Ishikawa (cell line): Measurements from ENCODE around the gene ZEB2.

Experiments
- CEBPB ChIP-seq: IDR thresholded peaks from 2 replicates; pipeline ENCODE4 v1.6.1; 2012
- CREB1 ChIP-seq: IDR thresholded peaks from 2 replicates; pipeline ENCODE4 v1.6.1; 2012; ENCODE audit warnings: low read depth
- EGR1 ChIP-seq: IDR thresholded peaks from 2 replicates; pipeline ENCODE4 v1.6.1; 2012
- EP300 ChIP-seq: IDR thresholded peaks from 2 replicates; pipeline ENCODE4 v1.6.1; 2012; ENCODE audit warnings: borderline replicate concordance
- FOXM1 ChIP-seq: IDR thresholded peaks from 2 replicates; pipeline ENCODE4 v1.6.1; 2012; ENCODE audit warnings: low read depth, borderline replicate concordance
- MAX ChIP-seq: IDR thresholded peaks from 2 replicates; pipeline ENCODE4 v1.6.1; 2012
- NFIC ChIP-seq: IDR thresholded peaks from 2 replicates; pipeline ENCODE4 v1.6.1; 2012
- RAD21 ChIP-seq: IDR thresholded peaks from 2 replicates; pipeline ENCODE4 v1.6.1; 2012; ENCODE audit warnings: low read depth
- REST ChIP-seq: IDR thresholded peaks from 2 replicates; pipeline ENCODE4 v1.6.1; 2012; ENCODE audit warnings: low read depth, mild to moderate bottlenecking
- TAF1 ChIP-seq: IDR thresholded peaks from 2 replicates; pipeline ENCODE4 v1.6.1; 2012; ENCODE audit warnings: low read depth, mild to moderate bottlenecking
- TCF12 ChIP-seq: IDR thresholded peaks from 2 replicates; pipeline ENCODE4 v1.6.1; 2012; ENCODE audit warnings: low read depth
- TEAD4 ChIP-seq: IDR thresholded peaks from 2 replicates; pipeline ENCODE4 v1.6.1; 2012
- USF1 ChIP-seq: IDR thresholded peaks from 2 replicates; pipeline ENCODE4 v1.6.1; 2012
- YY1 ChIP-seq: IDR thresholded peaks from 2 replicates; pipeline ENCODE4 v1.6.1; 2012; ENCODE audit warnings: low read depth
- ZBTB7A ChIP-seq: IDR thresholded peaks from 2 replicates; pipeline ENCODE4 v1.6.1; 2012; ENCODE audit warnings: low read depth

ZEB2 gene

GRCh38 chr2:144351687-144352086 is 168.2 kb downstream of the ZEB2 start:
- TF ChIP-seq EGR1 (no peak), TCF12 (no peak), NFIC (no peak), MAX (no peak)

GRCh38 chr2:144350151-144350802 is 169.6 kb downstream of the ZEB2 start:
- TF ChIP-seq REST (no peak), MAX (no peak), RAD21 (no peak), CREB1 (no peak)

- TF ChIP-seq RAD21 (no peak), ZBTB7A (no peak), CREB1 (no peak), FOXM1 (no peak), USF1 (no peak), MAX (no peak), EGR1 (no peak), YY1 (no peak), TEAD4 (no peak), REST (no peak), EP300 (no peak), NFIC (no peak)
These were observed 170.2 kb downstream of the ZEB2 start for GRCh38 chr2:144349674-144350073.

GRCh38 chr2:144348846-144349245 is 171.1 kb downstream of the ZEB2 start:
- TF ChIP-seq REST (no peak), EGR1 (no peak), TAF1 (no peak), RAD21 (no peak), USF1 (no peak), CEBPB (no peak), ZBTB7A (no peak), TCF12 (no peak), MAX (no peak), NFIC (no peak), FOXM1 (no peak), CREB1 (no peak), EP300 (no peak), YY1 (no peak), TEAD4 (no peak)

- TF ChIP-seq TAF1 (no peak), RAD21 (no peak), EP300 (no peak), MAX (no peak), EGR1 (no peak), REST (no peak), FOXM1 (no peak), TCF12 (no peak), NFIC (no peak), YY1 (no peak), CEBPB (no peak), USF1 (no peak), CREB1 (no peak), ZBTB7A (no peak)
These were observed 173.7 kb downstream of the ZEB2 start for GRCh38 chr2:144346229-144346628.
